Measurements from ENCODE around the gene RANBP1. TPM values are rescaled to one million over a fixed set of nuclear protein-coding genes. Genes with fewer than 3 reads are reported as not detected.

RANBP1 gene
- 258 to 295 TPM (median 291 TPM) in 5 replicates for total RNA-seq (2022; extraction: Qiagen RNA extraction; ENCODE audit: low read depth)

GRCh38 chr22:20115691-20116375 is at the start of gene RANBP1:
RANBP1 (plus strand) TSS chr22:20116104; CDS start chr22:20116185, 81 bp downstream.

DNA sequence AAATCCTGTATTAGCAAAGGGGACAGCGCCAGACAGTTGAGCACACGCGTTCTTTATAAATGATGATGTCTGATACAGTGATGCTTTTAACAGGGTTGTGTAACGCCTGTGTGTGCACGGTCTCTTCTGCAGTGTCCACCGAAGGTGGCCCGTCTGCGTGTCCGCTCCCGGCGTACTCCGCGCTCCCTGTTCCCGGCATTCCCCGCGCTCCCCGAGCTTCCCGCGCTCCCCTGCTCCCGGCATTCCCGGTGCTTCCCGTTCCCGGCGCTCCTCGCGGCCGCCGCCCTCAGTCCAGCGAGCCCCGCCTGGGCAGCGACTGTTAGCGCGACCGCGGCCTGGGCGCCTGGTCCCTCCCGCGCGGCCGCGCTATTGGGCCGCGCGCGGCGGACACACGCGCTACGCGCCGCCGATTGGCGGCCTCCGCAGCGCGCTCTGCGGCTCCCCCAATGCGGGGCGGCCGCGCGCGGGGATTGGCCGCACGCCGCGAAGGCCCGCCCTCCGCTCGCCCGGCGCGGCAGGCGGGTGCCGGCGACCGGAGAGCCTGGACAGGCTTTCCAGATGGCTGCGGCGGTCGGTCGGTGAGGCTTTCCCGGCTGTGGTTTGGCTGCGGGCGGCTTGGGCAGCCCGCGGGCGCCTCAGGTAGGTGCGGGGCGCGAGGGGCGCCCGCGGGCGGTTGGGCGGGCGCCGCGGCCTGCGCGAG is 36.0 kb upstream of the RANBP1 start, which contains the start of gene DGCR8:
Gene DGCR8, plus strand, starts transcription at position 497 of the 700 bp plus-strand sequence. CDS start 5,723 bp downstream, outside the sequence.

GRCh38 chr22:20116951-20117632 is 1.2 kb downstream of the RANBP1 start, which contains the start of gene TRMT2A:
TRMT2A (minus strand) TSS chr22:20117226; CDS start chr22:20116906, 320 bp downstream.

DNA sequence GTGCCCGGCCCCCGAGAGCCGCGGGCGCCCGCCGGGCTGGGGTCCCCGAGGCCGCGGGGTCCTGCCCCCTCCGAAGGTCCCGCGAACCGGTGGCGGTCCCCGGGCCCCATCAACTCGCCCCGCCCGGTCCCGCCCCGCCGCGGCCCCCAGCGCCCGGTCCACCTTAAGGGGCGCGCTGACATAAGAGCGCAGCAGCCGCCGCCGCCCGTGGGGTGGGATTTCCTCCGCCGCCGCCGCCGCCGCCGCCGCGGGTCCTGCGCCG is 15.6 kb downstream of the RANBP1 start, which contains the start of gene ZDHHC8:
Gene ZDHHC8, plus strand, starts transcription at position 208 of the 262 bp plus-strand sequence. CDS start 144 bp downstream, outside the sequence.

GRCh38 chr22:20150381-20151275 is 34.7 kb downstream of the RANBP1 start, which contains the start of gene CCDC188:
CCDC188 (minus strand) TSS chr22:20151055; CDS start chr22:20150986, 69 bp downstream.

Other genes with a start within 250 kb of the RANBP1 start
- 129 to 164 TPM (median 157 TPM) in 5 replicates for gene COMT, start 174.3 kb upstream of the RANBP1 start, total RNA-seq (2022; extraction: Qiagen RNA extraction; ENCODE audit: low read depth)
- 27.9 to 40.0 TPM (median 33.8 TPM) in 5 replicates for gene TXNRD2, start 174.3 kb upstream of the RANBP1 start, total RNA-seq (2022; extraction: Qiagen RNA extraction; ENCODE audit: low read depth)
- gene ARVCF, start 99.3 kb upstream of the RANBP1 start, total RNA-seq (2022; extraction: Qiagen RNA extraction; ENCODE audit: low read depth), result 1.2 to 3.0 TPM (median 2.7 TPM) in 5 replicates
- 12.1 to 16.0 TPM (median 14.7 TPM) in 5 replicates for gene TANGO2, start 95.0 kb upstream of the RANBP1 start, total RNA-seq (2022; extraction: Qiagen RNA extraction; ENCODE audit: low read depth)
- 19.8 to 23.0 TPM (median 21.0 TPM) in 5 replicates for gene DGCR8, start 35.9 kb upstream of the RANBP1 start, total RNA-seq (2022; extraction: Qiagen RNA extraction; ENCODE audit: low read depth)
- 19.5 to 28.3 TPM (median 27.0 TPM) in 5 replicates for gene TRMT2A, start 1.1 kb downstream of the RANBP1 start, total RNA-seq (2022; extraction: Qiagen RNA extraction; ENCODE audit: low read depth)
- 22.5 to 34.0 TPM (median 26.4 TPM) in 5 replicates for gene ZDHHC8, start 15.7 kb downstream of the RANBP1 start, total RNA-seq (2022; extraction: Qiagen RNA extraction; ENCODE audit: low read depth)
- gene CCDC188, start 35.0 kb downstream of the RANBP1 start, total RNA-seq (2022; extraction: Qiagen RNA extraction; ENCODE audit: low read depth), result not detected in 5 replicates
- gene RTN4R, start 152.2 kb downstream of the RANBP1 start, total RNA-seq (2022; extraction: Qiagen RNA extraction; ENCODE audit: low read depth), result 6.1 to 10.9 TPM (median 8.8 TPM) in 5 replicates
- gene DGCR6L, start 204.0 kb downstream of the RANBP1 start, total RNA-seq (2022; extraction: Qiagen RNA extraction; ENCODE audit: low read depth), result 30.1 to 45.3 TPM (median 42.9 TPM) in 5 replicates